GM10248 (cell line): ENCODE data around the gene HPSE2.

Source experiments
- CTCF ChIA-PET: fragments of 300-600 bp; sonication (Branson Sonifier 250); formaldehyde crosslinking; extraction: SDS; loops from one replicate; lab custom pipeline; 2021; ENCODE audit warnings: antibody characterized with exemption; lab: Yijun Ruan, JAX
- POLR2A ChIA-PET: fragments of 350-650 bp; sonication (Branson Sonifier 250); formaldehyde crosslinking; extraction: SDS; loops from one replicate; lab custom pipeline; 2020; ENCODE audit warnings: antibody characterized with exemption; lab: Yijun Ruan, JAX
- DNase-seq: peaks from one replicate; pipeline ENCODE4 v3.0.0; 2012; ENCODE audit errors: extremely low spot score
- TF ChIP-seq, protein P1 (sequence below): IDR thresholded peaks from 2 replicates; pipeline ENCODE4 v1.5.1; 2012; ENCODE audit warnings: mild to moderate bottlenecking, low read depth; ENCODE audit errors: extremely low read depth, missing control alignments, control extremely low read depth

HPSE2 gene

GRCh38 chr10:98539578-98539977, 696.1 kb downstream of the HPSE2 start:
- TF ChIP-seq, protein P1, sequence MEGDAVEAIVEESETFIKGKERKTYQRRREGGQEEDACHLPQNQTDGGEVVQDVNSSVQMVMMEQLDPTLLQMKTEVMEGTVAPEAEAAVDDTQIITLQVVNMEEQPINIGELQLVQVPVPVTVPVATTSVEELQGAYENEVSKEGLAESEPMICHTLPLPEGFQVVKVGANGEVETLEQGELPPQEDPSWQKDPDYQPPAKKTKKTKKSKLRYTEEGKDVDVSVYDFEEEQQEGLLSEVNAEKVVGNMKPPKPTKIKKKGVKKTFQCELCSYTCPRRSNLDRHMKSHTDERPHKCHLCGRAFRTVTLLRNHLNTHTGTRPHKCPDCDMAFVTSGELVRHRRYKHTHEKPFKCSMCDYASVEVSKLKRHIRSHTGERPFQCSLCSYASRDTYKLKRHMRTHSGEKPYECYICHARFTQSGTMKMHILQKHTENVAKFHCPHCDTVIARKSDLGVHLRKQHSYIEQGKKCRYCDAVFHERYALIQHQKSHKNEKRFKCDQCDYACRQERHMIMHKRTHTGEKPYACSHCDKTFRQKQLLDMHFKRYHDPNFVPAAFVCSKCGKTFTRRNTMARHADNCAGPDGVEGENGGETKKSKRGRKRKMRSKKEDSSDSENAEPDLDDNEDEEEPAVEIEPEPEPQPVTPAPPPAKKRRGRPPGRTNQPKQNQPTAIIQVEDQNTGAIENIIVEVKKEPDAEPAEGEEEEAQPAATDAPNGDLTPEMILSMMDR: no peak
- ChIA-PET CTCF (no interaction called here), POLR2A (no interaction called here)
- no peak for DNase-seq

DNA sequence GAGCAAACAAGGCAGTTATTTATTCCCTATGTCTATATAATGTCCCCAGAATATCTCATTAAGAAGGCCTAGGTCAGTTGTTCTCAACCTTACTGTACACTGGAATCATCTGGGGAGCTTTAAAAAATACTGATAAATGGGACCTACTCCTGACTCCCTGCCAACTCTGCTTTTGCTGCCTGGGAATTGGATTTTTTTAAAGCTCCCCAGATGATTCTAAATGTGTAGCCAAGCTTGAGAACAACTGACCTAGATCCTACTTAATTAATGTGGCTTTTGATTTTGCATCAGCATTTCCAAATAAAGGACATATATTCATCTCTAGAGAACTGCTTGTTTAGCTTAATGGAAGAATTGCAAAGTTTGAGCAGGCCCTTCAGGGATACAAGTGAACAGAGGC, 697.2 kb downstream of the HPSE2 start:
- ChIA-PET POLR2A (no interaction called here), CTCF (interaction anchor here (0.7 kb wide), 1 partner anchor 15 kb away, joined by 3 read pairs; no protein-coding TSS in a partner anchor)
- DNase-seq: no peak
- TF ChIP-seq, protein P1: no peak

DNA sequence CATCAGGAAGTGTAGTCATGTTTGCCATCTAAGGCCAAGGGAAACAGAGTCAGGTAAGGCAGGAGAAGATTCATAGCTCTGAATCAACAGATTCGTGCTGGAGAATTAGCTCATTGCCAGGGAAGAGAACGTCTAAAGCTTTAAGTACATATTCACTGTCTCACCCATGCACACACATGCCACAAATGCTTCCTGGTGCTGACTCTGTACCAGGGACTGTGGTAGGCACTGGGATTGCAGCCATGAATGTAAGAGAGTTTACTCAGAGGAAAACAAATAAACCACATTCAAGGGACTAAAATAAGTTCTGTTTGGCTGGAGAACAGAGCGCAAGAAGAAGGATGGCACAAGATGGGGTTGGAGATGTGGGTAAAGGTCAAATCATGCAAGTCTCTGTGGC, 699.1 kb downstream of the HPSE2 start:
- DNase-seq: no peak
- TF ChIP-seq, protein P1: no peak
- ChIA-PET POLR2A (no interaction called here), CTCF (no interaction called here)

- TF ChIP-seq, protein P1: no peak
- DNase-seq: no peak
- ChIA-PET POLR2A (no interaction called here), CTCF (interaction anchor here (1.9 kb wide), 1 partner anchor 67 kb away, joined by 4 read pairs; no protein-coding TSS in a partner anchor)
Observed at GRCh38 chr10:98533746-98534445, 701.8 kb downstream of the HPSE2 start.

DNA sequence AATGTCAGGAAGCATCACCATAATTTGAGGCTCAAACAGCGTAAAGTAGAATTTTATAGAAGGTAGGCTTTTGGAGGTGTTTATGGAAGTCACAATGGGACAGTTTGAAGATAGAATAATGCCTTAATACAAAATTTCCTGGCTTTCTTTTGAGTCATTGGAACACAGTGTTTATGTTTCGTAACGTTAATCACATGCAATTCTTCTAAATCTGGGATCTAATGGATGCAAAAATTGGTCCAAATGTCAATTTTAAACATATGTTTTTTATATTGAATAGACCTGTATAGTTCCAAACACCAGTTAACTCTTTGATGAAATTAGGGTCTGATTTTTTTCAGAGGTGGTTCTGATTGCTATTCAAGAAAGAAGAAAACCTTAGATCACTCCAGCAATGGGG, 702.4 kb downstream of the HPSE2 start:
- ChIA-PET CTCF (interaction anchor here (1.9 kb wide), 1 partner anchor 66 kb away, joined by 4 read pairs; no protein-coding TSS in a partner anchor), POLR2A (no interaction called here)
- TF ChIP-seq, protein P1: no peak
- no peak for DNase-seq

DNA sequence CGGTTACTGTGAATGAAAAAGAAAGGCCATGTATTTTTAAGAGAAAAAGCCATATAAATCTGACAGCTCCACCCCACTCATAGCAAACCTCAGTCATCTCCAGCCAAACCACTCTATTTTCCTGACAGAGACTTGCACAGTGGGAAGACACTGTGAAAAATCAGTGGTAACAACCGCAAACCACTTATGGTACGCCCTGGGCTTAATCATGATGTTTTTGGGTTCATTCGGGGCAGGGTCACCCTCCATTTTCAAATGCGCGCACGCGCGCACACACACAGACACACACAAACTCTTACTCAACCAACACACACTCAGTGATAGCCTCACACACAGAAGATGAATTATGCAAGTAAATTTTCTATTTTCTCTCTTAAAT, 706.9 kb downstream of the HPSE2 start:
- POLR2A ChIA-PET: no interaction called here
- CTCF ChIA-PET: interaction anchor here (1.3 kb wide), 1 partner anchor 26 kb away, joined by 3 read pairs; no protein-coding TSS in a partner anchor
- no peak for DNase-seq
- TF ChIP-seq, protein P1: no peak
